Forelimb muscle (tissue), 1 donor: ENCODE data around the gene PRDM5. TPM values are rescaled to one million over a fixed set of nuclear protein-coding genes. Genes with fewer than 3 reads are reported as not detected.
"Not testable (repeated sequence)": the region's sequence is repeated elsewhere in the genome, so short reads cannot be mapped to it uniquely, and the experiment has no call there.

ENCODE experiments used
- DNase-seq: peaks from one replicate; pipeline ENCODE4 v3.0.0-alpha.2; 2013; ENCODE audit warnings: low read depth
- polyA plus RNA-seq: library from polyadenylated mRNA; unstranded; fragments of 120-200 nt; gene quantifications from one replicate; pipeline ENCODE4 v1.2.1, GENCODE V29; 2013; ENCODE audit not compliant: insufficient read length

Gene PRDM5
- polyA plus RNA-seq, 1 donor: 9.0 TPM

DNA sequence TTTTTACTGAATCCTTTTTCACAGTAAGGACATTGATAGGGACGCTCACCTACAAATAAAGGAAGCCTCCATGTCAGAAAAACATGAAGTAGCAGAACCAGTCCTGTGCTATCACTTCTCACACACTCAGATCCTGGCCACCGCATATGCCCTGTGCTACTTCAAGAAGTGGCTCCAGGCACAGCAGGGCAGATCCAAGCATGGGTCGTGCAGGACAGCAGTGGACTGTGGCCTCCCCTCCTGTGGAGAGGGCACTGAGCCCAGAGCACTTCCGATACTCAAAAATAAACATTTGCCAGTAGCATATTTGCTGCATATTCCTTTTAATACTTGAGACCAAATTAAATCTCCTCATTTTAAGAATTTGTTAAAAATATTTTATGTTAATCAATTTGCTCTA lies 167.9 kb downstream of the PRDM5 start:
- no peak for DNase-seq

DNA sequence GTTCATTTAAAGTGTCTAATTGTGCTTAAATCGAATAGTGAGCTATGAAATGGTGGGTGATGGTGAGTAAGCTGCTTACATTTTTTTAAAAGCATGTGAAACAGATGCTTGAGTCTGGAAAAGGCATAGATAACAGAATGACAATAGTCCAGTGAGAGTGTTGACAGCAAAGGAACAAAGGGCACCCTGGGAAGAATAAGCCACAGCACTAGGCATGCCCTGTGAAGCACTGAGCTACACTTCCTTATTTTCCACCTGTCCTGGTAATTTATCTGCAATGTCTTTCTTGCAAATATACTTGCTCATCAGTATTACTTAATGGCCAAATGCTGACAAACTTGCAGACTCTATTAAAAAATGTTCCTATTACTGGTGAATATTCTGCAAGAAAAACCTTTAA lies 168.7 kb downstream of the PRDM5 start:
- DNase-seq: no peak

DNA sequence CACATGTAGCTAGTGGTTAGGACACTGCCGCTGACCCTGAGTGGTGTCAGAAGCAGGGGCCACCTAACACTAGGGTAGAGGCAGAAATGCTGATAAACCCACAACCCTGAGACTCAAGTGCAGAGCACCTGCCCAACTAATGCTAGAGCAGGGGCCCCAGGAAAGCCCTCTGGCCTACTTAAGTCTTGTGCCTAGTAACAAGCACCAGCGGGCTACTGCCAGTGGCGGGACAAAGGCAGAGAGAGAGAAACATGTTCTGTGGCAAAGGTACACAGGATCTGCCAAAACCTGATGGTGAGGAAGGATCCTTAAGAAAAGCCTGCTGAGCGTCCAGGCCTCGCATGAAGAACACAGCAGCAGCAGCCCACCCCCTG lies 172.4 kb downstream of the PRDM5 start:
- DNase-seq: no peak

DNA sequence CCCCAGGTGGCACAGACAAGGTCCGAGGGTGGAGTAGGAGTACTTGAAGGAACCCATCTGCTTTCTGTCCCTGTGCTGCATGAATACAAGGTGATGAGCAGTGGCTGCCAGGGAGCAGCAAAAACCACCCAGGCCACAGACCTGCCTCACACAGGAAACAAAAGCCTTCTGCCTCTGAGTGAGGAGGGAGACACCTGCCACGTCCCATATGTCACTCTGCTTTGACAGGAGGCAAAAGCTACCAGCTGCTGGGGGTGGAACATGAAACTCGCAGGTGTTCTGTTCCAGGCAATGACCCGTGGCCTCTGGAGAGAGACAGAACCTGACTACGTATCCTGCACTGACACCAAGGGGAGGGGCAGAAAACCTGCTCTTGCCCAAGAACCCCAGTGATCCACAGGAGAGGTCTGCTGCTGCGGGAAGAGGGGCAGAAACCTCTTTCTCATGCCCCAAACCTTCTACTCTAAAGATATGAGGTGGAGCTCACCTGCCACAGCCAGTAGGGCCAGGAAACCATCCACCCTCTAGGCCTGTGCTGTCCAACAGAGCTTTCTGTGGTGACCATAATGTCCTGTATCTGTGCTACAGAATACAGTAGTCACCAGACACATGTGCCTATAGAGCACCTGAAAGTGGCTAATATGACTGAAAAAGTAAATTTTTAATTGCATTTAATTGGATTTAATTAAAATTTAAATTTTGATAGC lies 172.9 kb downstream of the PRDM5 start:
- DNase-seq: no peak

DNA sequence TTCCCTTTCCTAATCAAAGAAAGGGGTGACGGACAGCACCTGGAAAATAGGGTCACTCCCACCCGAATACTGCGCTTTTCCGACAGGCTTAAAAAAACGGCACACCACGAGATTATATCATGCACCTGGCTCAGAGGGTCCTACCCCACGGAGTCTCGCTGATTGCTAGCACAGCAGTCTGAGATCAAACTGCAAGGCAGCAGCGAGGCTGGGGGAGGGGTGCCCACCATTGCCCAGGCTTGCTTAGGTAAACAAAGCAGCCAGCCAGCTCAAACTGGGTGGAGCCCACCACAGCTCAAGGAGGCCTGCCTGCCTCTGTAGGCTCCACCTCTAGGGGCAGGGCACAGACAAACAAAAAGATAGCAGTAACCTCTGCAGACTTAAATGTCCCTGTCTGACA lies 180.9 kb downstream of the PRDM5 start:
- DNase-seq: not testable (repeated sequence)

- no peak for DNase-seq
These were observed 186.2 kb downstream of the PRDM5 start for GRCh38 chr4:120736312-120736711.

DNA sequence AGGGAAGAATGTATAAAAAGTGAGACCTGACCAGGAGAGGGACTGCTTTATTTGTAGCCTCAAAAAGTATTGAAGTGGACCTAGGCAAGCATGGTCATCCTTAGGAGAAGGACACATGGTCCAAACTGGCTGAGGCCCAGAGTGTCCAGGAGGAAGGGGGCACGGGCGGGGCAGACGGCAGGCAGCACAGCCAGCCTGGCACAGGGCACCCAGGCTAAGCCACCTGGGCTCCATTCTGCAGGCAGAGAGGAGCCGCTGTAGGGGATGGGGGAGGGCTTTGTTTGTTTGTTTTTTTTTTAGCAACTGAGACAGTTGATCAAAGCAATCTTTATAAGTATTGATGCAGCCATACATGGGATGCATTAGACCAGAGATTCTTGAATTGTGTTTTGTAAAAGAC lies 188.6 kb downstream of the PRDM5 start:
- DNase-seq: no peak

GRCh38 chr4:120733054-120733453 lies 189.5 kb downstream of the PRDM5 start:
- DNase-seq: no peak

GRCh38 chr4:120731561-120731960 lies 191.0 kb downstream of the PRDM5 start:
- no peak for DNase-seq

DNA sequence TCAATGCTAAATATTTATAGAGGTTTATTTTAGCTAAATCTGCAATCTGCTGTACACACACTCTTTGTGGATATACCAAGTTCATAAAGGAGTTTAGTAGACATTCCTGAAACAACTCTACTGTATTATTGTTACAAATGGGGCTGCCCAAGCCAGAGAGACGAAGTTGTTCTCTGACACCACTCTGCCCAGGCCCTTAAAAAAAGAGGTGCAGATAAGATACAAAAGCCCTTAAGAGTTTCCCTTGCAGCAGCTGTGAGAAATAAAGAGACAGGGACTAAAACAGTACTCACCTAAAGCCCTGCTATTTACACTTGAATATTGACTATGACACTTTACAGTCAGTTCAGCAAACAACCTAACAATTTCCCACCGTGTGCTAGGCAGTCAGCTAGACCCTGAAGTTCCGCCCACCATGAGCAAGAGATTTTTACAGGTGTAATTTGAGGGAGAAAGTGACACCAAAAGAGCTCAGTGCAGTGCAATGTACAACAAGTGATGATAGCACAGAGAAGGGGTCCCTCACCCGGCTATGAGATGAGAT lies 191.7 kb downstream of the PRDM5 start:
- no peak for DNase-seq

DNA sequence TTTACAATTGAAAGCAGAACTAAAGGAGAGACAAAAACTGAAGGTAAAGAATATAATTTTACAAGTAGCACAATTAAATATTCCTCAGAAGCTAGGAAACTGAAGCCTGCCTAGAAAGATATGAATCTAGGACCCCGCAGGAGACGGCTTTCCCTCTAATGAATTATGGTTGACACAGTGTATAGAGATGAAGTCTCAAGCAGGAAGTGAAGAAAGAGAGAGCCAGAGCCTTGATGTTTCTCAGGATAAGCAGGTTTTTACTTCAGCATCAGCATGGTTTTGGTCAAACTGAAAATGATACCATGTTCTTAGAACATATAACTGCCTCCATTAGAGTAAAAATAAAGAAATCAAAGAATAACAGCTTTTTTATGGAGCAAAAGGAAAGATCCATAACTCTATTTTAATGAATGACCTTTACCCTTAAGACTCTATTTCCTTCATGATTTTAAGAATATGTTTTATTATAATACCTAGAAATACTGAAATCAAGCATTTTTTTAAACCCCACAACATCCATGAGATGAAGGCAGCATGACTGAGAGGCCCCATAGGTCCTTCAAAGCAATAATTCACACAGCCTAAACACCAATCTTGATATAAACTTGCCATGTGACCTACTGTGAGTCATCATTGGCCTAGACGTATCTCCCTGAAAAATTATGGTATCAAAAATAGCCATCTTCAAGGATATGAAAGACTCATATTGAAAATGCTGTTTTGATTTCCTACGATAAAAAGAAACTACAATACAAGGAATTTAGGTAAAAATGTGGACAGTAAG lies 193.4 kb downstream of the PRDM5 start:
- no peak for DNase-seq

GRCh38 chr4:120725639-120726580 lies 196.6 kb downstream of the PRDM5 start:
- DNase-seq: no peak

DNA sequence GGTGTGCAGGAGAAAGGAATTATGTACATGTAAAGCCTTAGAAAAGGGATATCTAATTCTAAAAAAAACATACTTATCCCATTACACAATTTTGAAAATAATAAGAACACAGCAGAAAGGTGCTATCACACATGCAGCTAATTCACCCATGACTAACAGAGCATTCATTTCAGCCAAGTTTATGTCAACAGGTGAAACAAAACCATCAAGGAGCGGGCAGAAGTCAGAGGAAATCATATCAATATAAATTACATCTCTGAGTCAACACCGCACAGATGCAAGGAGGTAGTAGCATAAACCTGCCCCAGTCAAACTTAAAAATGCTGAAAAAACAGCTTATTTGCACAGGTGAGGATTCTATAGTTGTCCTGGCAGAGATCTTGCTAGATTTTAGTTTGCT lies 197.9 kb downstream of the PRDM5 start:
- no peak for DNase-seq

GRCh38 chr4:120723986-120724385 lies 198.5 kb downstream of the PRDM5 start:
- no peak for DNase-seq

- DNase-seq: no peak
These were observed 199.4 kb downstream of the PRDM5 start for GRCh38 chr4:120723105-120723504.

GRCh38 chr4:120722655-120723054 lies 199.9 kb downstream of the PRDM5 start:
- no peak for DNase-seq

DNA sequence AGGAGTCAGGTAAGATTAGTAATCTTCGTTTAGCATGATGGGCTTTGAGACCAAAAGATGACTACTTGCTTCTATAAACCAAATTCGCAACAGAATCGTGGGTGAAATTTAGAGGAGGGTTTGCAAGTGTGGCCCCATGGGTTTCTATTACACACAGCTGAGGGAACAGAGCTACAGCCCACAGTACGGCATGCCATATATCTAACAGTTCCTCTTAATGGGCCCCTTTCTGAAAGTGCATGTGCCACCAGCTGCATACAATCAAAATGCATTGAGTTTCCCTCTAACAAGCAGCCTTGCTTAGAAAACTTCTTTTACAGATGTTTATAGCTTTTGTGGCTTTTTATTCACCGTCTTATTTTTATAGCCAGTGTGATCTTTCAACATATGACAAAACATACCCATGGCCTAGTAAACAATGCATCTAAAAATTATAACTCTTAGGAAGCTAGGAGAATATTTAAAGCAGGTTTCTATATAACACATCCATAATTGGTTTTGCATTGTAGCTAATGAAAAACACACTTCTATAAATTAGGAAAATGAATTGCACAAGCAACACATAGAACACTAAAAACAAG lies 202.1 kb downstream of the PRDM5 start:
- DNase-seq: no peak

DNA sequence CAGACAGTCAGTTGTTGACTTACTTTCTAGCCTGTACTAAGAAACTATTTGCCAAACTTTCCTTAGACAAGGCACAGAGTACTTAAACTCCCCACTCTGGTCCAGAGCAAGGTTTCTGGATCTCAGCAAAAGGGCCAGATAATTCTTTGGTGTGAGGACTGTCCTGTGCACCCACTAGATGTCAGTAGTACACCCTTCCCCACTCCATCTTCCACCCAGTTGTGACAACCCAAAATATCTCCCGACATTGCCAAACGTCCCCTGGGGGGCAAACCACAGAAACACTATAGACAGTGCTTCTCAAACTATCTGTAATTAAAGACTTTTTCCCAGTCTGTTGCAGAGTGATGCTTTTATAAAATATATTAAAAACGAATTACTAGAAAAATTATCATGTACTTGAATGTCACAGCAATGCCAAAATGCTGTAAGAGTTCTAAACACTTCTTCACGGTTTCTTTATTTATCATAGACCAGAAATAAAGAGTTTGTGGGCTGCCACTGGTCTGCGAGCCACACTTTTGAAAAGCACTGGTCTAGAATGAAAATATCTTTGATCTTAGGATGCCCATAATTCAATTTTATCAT lies 203.5 kb downstream of the PRDM5 start:
- DNase-seq: no peak

- no peak for DNase-seq
These were observed 206.2 kb downstream of the PRDM5 start for GRCh38 chr4:120716346-120716745.

- no peak for DNase-seq
These were observed 208.0 kb downstream of the PRDM5 start for GRCh38 chr4:120714417-120715010.

DNA sequence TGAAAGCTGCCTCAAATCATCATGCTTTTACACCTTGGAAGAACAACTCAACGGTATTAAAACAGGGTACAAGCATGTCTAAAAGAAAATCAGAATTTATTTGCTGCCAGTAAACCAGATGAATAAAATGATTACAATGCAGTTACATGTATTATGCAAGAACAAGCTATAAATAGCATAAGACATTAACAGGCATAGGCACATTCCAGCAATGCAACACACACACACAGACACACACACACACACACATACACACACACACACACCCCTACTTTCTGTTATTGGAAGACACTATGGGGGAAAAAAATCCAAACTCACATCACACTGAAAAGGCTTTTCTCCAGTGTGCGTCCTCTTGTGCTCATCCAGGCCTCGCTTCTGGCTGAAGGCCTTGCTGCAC lies 212.5 kb downstream of the PRDM5 start:
- DNase-seq: no peak
